ENCODE data around the gene USP7. TPM values are rescaled to one million over a fixed set of nuclear protein-coding genes. Genes with fewer than 3 reads are reported as not detected.
A peak's percentile ranks its signal among the peaks of the same experiment; 100 is the strongest.

Gene USP7
- total and polyA plus RNA-seq, 2 donors from 2014 or later, result 26.7 to 92.0 TPM

DNA sequence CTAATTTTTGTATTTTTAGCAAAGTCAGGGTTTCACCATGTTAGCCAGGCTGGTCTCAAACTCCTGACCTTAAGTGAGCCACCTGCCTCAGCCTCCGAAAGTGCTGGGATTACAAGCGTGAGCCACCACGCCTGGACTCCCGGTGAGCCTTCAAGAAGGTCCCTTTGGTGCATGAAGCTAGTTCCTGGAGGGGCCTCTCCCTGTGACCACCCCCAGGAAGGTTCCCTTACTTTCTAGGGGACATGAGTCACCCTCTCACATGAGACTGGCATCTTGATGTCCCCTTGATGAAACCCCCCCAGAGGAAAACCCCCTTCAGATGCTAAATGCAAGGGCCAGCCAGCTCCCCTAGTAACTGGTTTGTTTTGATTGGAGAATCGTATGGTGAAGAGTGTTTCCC lies 107.7 kb downstream of the USP7 start:
- Histone ChIP-seq H3K27ac (ENCODE audit: low read depth in 2 of 2, low read length in 2 of 2) (peak overlapping the region in 1 of 2 donors; percentile 30), H3K4me1 (ENCODE audit: control insufficient read depth in 2 of 3, insufficient read depth in 2 of 3, low read depth in 1 of 3, low read length in 3 of 3) (peaks cover 0 to 11% (median 9%) of the 10 kb centered on the region in 3 donors), H3K9ac (ENCODE audit: low read length in 3 of 3) (no peak overlapping the region), H3K9me3 (ENCODE audit: control insufficient read depth in 2 of 3, insufficient read depth in 1 of 3, low read length in 3 of 3) (no peaks in the 10 kb centered on the region), H3K27me3 (ENCODE audit: control insufficient read depth, insufficient read depth, low read length) (no peaks in the 10 kb centered on the region), H3K4me3 (ENCODE audit: low read length in 3 of 3) (no peak overlapping the region), H3K36me3 (ENCODE audit: control insufficient read depth in 2 of 3, insufficient read depth in 3 of 3, low read length in 3 of 3) (peaks cover 0 to 11% (median 10%) of the 10 kb centered on the region in 3 donors)
- DNase-seq (peak in 1 of 5 donors; percentile 32), FAIRE-seq (no peak)
- TF ChIP-seq, protein P1, sequence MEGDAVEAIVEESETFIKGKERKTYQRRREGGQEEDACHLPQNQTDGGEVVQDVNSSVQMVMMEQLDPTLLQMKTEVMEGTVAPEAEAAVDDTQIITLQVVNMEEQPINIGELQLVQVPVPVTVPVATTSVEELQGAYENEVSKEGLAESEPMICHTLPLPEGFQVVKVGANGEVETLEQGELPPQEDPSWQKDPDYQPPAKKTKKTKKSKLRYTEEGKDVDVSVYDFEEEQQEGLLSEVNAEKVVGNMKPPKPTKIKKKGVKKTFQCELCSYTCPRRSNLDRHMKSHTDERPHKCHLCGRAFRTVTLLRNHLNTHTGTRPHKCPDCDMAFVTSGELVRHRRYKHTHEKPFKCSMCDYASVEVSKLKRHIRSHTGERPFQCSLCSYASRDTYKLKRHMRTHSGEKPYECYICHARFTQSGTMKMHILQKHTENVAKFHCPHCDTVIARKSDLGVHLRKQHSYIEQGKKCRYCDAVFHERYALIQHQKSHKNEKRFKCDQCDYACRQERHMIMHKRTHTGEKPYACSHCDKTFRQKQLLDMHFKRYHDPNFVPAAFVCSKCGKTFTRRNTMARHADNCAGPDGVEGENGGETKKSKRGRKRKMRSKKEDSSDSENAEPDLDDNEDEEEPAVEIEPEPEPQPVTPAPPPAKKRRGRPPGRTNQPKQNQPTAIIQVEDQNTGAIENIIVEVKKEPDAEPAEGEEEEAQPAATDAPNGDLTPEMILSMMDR (IDR thresholded peaks at IDR 0.05; ENCODE audit: borderline replicate concordance, extremely low read depth, insufficient read depth), result no peak
- intact Hi-C loops (cut with DNase I), result no loop called here

DNA sequence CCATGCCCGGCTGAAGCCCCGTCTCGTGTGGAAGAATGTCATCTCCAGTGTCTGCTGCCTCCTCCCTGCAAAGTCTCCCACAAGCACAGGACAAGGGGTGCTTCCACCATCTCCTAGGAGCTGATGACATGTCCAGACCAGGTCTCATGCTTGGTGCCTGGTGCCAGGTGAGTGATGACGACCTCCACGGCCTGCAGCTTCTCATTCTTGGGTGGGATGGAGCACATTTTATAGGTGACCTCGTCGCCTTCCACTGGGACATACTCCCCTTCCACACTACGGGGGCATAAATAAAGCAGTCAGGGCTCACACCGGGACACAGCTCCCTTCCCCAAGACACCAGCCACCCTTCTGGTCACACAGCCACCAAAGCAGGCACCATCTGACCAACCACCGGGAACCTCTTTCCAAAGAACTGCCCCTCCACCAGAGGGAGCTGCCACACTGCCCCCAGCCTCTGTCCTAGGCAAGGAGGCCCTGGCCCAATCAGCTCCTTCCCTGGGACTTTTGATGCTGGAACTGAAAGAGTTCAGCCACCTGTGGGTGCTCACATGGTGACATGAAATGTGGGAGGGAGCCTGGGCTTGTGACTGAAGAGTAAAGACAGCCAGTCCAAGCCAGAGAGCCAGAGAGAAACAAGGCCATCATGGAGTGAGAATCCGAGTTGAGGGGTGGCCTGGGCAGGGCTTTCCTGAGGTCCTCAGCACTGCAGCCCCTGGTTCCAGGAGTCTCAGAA lies 108.5 kb downstream of the USP7 start:
- Histone ChIP-seq H3K36me3 (ENCODE audit: control insufficient read depth in 2 of 3, insufficient read depth in 3 of 3, low read length in 3 of 3) (peaks cover 0 to 13% (median 11%) of the 10 kb centered on the region in 3 donors), H3K4me1 (ENCODE audit: control insufficient read depth in 2 of 3, insufficient read depth in 2 of 3, low read depth in 1 of 3, low read length in 3 of 3) (peaks cover 0 to 9% (median 7%) of the 10 kb centered on the region in 3 donors), H3K9ac (ENCODE audit: low read length in 3 of 3) (no peak overlapping the region), H3K27me3 (ENCODE audit: control insufficient read depth, insufficient read depth, low read length) (no peaks in the 10 kb centered on the region), H3K27ac (ENCODE audit: low read depth in 2 of 2, low read length in 2 of 2) (peak overlapping the region in 1 of 2 donors; percentile 34), H3K9me3 (ENCODE audit: control insufficient read depth in 2 of 3, insufficient read depth in 1 of 3, low read length in 3 of 3) (no peaks in the 10 kb centered on the region), H3K4me3 (ENCODE audit: low read length in 3 of 3) (no peak overlapping the region)
- DNase-seq (peak in 2 of 5 donors; percentile 31 to 46), FAIRE-seq (no peak)
- TF ChIP-seq, protein P1 (IDR thresholded peaks at IDR 0.05; ENCODE audit: borderline replicate concordance, extremely low read depth, insufficient read depth), result no peak
- intact Hi-C loops (cut with DNase I), result no loop called here

DNA sequence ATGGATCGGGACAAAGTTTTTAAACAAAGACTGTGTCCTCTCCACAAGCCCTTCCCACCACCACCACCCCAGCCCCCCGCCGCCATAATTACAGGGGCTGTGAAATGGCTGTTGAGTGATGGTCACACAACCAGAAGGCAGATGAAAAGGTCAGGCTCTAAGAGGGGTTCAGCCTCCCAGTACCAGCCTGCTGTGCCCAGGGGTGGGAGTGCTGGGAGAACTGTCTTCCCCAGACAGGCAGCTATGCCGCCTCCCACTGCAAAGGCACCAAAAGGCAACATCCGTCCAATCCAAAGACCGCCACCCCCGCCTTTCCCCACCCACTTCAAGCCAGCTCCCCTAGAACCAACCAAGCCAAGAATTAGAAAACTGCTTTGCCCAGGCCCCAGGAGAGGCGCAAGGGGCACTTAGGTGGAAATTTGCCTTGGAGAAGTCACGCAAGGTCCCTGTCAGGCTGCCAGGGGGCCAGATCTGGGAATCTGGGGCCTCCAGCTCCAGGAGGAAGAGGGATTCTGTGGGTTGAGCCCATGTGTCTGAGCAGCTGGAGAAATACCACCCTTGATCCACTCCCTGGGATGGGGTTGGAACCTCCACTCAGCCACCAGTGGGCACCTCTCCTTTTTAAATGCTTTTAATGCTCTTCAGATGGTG lies 109.3 kb downstream of the USP7 start:
- peaks cover 0 to 9% (median 5%) of the 10 kb centered on the region in 3 donors for H3K4me1 ChIP-seq (ENCODE audit: control insufficient read depth in 2 of 3, insufficient read depth in 2 of 3, low read depth in 1 of 3, low read length in 3 of 3)
- H3K27ac ChIP-seq (ENCODE audit: low read depth in 2 of 2, low read length in 2 of 2), result peak overlapping the region in 1 of 2 donors; percentile 0
- H3K36me3 ChIP-seq (ENCODE audit: control insufficient read depth in 2 of 3, insufficient read depth in 3 of 3, low read length in 3 of 3), result peaks cover 4 to 16% (median 15%) of the 10 kb centered on the region in 3 donors
- H3K9me3 ChIP-seq (ENCODE audit: control insufficient read depth in 2 of 3, insufficient read depth in 1 of 3, low read length in 3 of 3), result no peaks in the 10 kb centered on the region
- TF ChIP-seq, protein P1 (IDR thresholded peaks at IDR 0.05; ENCODE audit: borderline replicate concordance, extremely low read depth, insufficient read depth), result no peak
- H3K27me3 ChIP-seq (ENCODE audit: control insufficient read depth, insufficient read depth, low read length), result no peaks in the 10 kb centered on the region
- DNase-seq, result peak in 2 of 5 donors; percentile 25 to 37
- no peak for FAIRE-seq
- H3K9ac ChIP-seq (ENCODE audit: low read length in 3 of 3), result no peak overlapping the region
- intact Hi-C loops (cut with DNase I), result no loop called here
- no peak overlapping the region for H3K4me3 ChIP-seq (ENCODE audit: low read length in 3 of 3)
